Lower lobe of right lung (tissue), 2 donors: ENCODE data around the gene SMDT1. TPM values are rescaled to one million over a fixed set of nuclear protein-coding genes. Genes with fewer than 3 reads are reported as not detected.
"Not testable (repeated sequence)": the region's sequence is repeated elsewhere in the genome, so short reads cannot be mapped to it uniquely, and the experiment has no call there.

ENCODE experiments used
- ATAC-seq, 2 donors: fragments of 200-7000 bp; cut with Tn5 transposase; one replicate each; pipeline ENCODE4 v1.9.1; 2020 to 2022; ENCODE audit warnings: mild to moderate bottlenecking in 2 of 2, moderate library complexity in 2 of 2
- DNase-seq: peaks from one replicate; pipeline ENCODE4 v3.0.0-alpha.2; 2020
- H3K27ac ChIP-seq: fragments of 200-600 bp; one replicate; pipeline ENCODE4 v1.8.0; 2022
- H3K27me3 ChIP-seq: fragments of 200-600 bp; one replicate; pipeline ENCODE4 v1.8.0; 2022; ENCODE audit warnings: low read depth
- H3K36me3 ChIP-seq: fragments of 200-600 bp; one replicate; pipeline ENCODE4 v1.8.0; 2022; ENCODE audit warnings: mild to moderate bottlenecking
- H3K4me1 ChIP-seq: fragments of 200-600 bp; one replicate; pipeline ENCODE4 v1.8.0; 2022
- H3K4me3 ChIP-seq: fragments of 200-600 bp; one replicate; pipeline ENCODE4 v1.8.0; 2022; ENCODE audit warnings: mild to moderate bottlenecking
- H3K9me3 ChIP-seq: fragments of 200-600 bp; one replicate; pipeline ENCODE4 v1.8.0; 2022
- CTCF ChIP-seq: fragments of 200-600 bp; IDR thresholded peaks from one replicate; pipeline ENCODE4 v1.8.0; 2022; ENCODE audit warnings: antibody characterized with exemption, mild to moderate bottlenecking
- intact Hi-C: fragments of 100-400 bp; cut with DNase I; formaldehyde crosslinking; loops from one replicate; pipeline ENCODE4 v1.11.0; 2022
- total RNA-seq: library from RNA; stranded (reverse); fragmentation: NEBNext Ultra II Directional; extraction: Animal tissue kit (Norgen Biotek cat#: 25700); gene quantifications from one replicate; pipeline ENCODE4 v1.2.1, GENCODE V29; 2021
- donor health status: DM: no; HTN: yes; CAD: no; lungs with severe emphysema.

Gene SMDT1
- total RNA-seq, 1 donor from 2014 or later, result 119 TPM

- intact Hi-C loops, result no loop called here
- ATAC-seq (no peak), DNase-seq (no peak)
- H3K27me3 ChIP-seq, result no peaks in the 10 kb centered on the region
- H3K9me3 ChIP-seq, result peaks cover 10% of the 10 kb centered on the region
- H3K4me3 ChIP-seq, result no peak overlapping the region
- H3K4me1 ChIP-seq, result no peaks in the 10 kb centered on the region
- TF ChIP-seq CTCF, result no peak
- H3K27ac ChIP-seq, result no peak overlapping the region
- no peaks in the 10 kb centered on the region for H3K36me3 ChIP-seq
Observed at GRCh38 chr22:42111798-42112197, 32.3 kb downstream of the SMDT1 start.

- intact Hi-C loops, result not testable (repeated sequence)
Observed at GRCh38 chr22:42112793-42113192, 33.3 kb downstream of the SMDT1 start.

GRCh38 chr22:42114721-42115120 lies 35.2 kb downstream of the SMDT1 start:
- Histone ChIP-seq H3K4me1 (no peaks in the 10 kb centered on the region), H3K27me3 (no peaks in the 10 kb centered on the region), H3K9me3 (peaks cover 10% of the 10 kb centered on the region), H3K36me3 (no peaks in the 10 kb centered on the region), H3K27ac (no peak overlapping the region), H3K4me3 (no peak overlapping the region)
- intact Hi-C loops, result no loop called here
- ATAC-seq, result peak in 1 of 2 donors; percentile 20
- peak; percentile 28 for TF ChIP-seq CTCF
- DNase-seq, result no peak

More at GRCh38 chr22:42112793-42113192, 33.3 kb downstream of the SMDT1 start:
- H3K4me3 ChIP-seq, ATAC-seq, H3K27me3 ChIP-seq, DNase-seq, H3K4me1 ChIP-seq, H3K36me3 ChIP-seq, H3K27ac ChIP-seq: not testable (repeated sequence)
- peak; percentile 16 for TF ChIP-seq CTCF
- peaks cover 10% of the 10 kb centered on the region for H3K9me3 ChIP-seq

GRCh38 chr22:42115420-42115830 lies 35.9 kb downstream of the SMDT1 start:
- peaks cover 10% of the 10 kb centered on the region for H3K9me3 ChIP-seq
- DNase-seq, H3K36me3 ChIP-seq, ATAC-seq, H3K4me1 ChIP-seq, H3K4me3 ChIP-seq, H3K27ac ChIP-seq, H3K27me3 ChIP-seq, intact Hi-C loops: not testable (repeated sequence)

GRCh38 chr22:42116848-42117424 lies 37.4 kb downstream of the SMDT1 start:
- Histone ChIP-seq H3K27me3 (no peaks in the 10 kb centered on the region), H3K36me3 (no peaks in the 10 kb centered on the region), H3K9me3 (peaks cover 10% of the 10 kb centered on the region), H3K27ac (no peak overlapping the region), H3K4me3 (no peak overlapping the region), H3K4me1 (peaks cover 9% of the 10 kb centered on the region)
- peak; percentile 67 to 70 for ATAC-seq
- TF ChIP-seq CTCF, result no peak
- intact Hi-C loops, result no loop called here
- peak; percentile 67 for DNase-seq

- H3K4me3 ChIP-seq, H3K9me3 ChIP-seq, H3K36me3 ChIP-seq, H3K4me1 ChIP-seq, H3K27me3 ChIP-seq, intact Hi-C loops, DNase-seq, H3K27ac ChIP-seq: not testable (repeated sequence)
- ATAC-seq, result peak; percentile 32 to 49
Observed at GRCh38 chr22:42120231-42121021, 40.9 kb downstream of the SMDT1 start.

GRCh38 chr22:42123529-42123928 lies 44.0 kb downstream of the SMDT1 start:
- H3K27ac ChIP-seq, H3K36me3 ChIP-seq, H3K27me3 ChIP-seq, H3K4me3 ChIP-seq, H3K9me3 ChIP-seq, ATAC-seq, intact Hi-C loops, H3K4me1 ChIP-seq, DNase-seq: not testable (repeated sequence)
